Cardiac muscle cell (in vitro differentiated cells and primary cell): Measurements from ENCODE around the gene LRP5. TPM values are rescaled to one million over a fixed set of nuclear protein-coding genes. Genes with fewer than 3 reads are reported as not detected.

Experiments used
- DNase-seq, 2 donors: peaks; one replicate each; pipeline versions ENCODE4 v3.0.0 to v3.0.0-alpha.2; 2010 to 2017; ENCODE audit warnings: low read depth in 1 of 2, low spot score in 1 of 2
- H3K27ac ChIP-seq: fragments of 200-600 bp; sonication (generic); 2 replicates; pipeline ENCODE4 v1.5.1; 2016
- H3K27me3 ChIP-seq: fragments of 200-600 bp; sonication (generic); 2 replicates; pipeline ENCODE4 v1.6.0; 2016; ENCODE audit warnings: control low read depth
- H3K36me3 ChIP-seq: fragments of 200-600 bp; sonication (generic); 2 replicates; pipeline ENCODE4 v1.5.1; 2016; ENCODE audit warnings: control low read depth
- H3K4me1 ChIP-seq: fragments of 200-600 bp; sonication (generic); 2 replicates; pipeline ENCODE4 v1.8.1; 2017; ENCODE audit warnings: low read depth, mild to moderate bottlenecking, mixed run types
- H3K4me3 ChIP-seq: fragments of 200-600 bp; sonication (generic); 2 replicates; pipeline ENCODE4 v1.5.1; 2016; ENCODE audit warnings: mild to moderate bottlenecking
- H3K9me3 ChIP-seq: fragments of 200-600 bp; sonication (generic); 2 replicates; pipeline ENCODE4 v1.5.1; 2017; ENCODE audit warnings: low read depth, mild to moderate bottlenecking, control low read depth
- CTCF ChIP-seq: IDR thresholded peaks from 2 replicates; pipeline ENCODE4 v1.5.1; 2012; ENCODE audit warnings: low read depth, mild to moderate bottlenecking, low read length
- polyA plus RNA-seq: library from polyadenylated mRNA; unstranded; fragments of >200 nt; fragmentation: Nextera tagmentation; extraction: Ambion mirVana; gene quantifications from 2 replicates; pipeline ENCODE4 v1.2.1, GENCODE V29; 2016
- total RNA-seq: library from RNA; depleted of rRNA; stranded (reverse); fragments of >200 nt; gene quantifications from 2 replicates; pipeline ENCODE4 v1.2.3, GENCODE V29; 2016

The LRP5 gene
- total and polyA plus RNA-seq, 2 experiments from 2014 or later = 29.1 to 245 TPM

- no peaks in the 10 kb centered on the region for H3K4me1 ChIP-seq
- no peaks in the 10 kb centered on the region for H3K9me3 ChIP-seq
- no peak overlapping the region for H3K27ac ChIP-seq
- H3K36me3 ChIP-seq = no peaks in the 10 kb centered on the region
- no peak for TF ChIP-seq CTCF
- DNase-seq = no peak
- no peaks in the 10 kb centered on the region for H3K27me3 ChIP-seq
- H3K4me3 ChIP-seq = no peak overlapping the region
Measured at GRCh38 chr11:68367252-68367651, 54.9 kb downstream of the LRP5 start.

- Histone ChIP-seq H3K36me3 (no peaks in the 10 kb centered on the region), H3K27me3 (no peaks in the 10 kb centered on the region), H3K9me3 (no peaks in the 10 kb centered on the region), H3K4me1 (peaks cover 11% of the 10 kb centered on the region), H3K27ac (peak overlapping the region; percentile 73), H3K4me3 (no peak overlapping the region)
- no peak for DNase-seq
- TF ChIP-seq CTCF = no peak
Measured at GRCh38 chr11:68369756-68370155, 57.4 kb downstream of the LRP5 start.

- peaks cover 11% of the 10 kb centered on the region for H3K4me1 ChIP-seq
- H3K36me3 ChIP-seq = no peaks in the 10 kb centered on the region
- no peaks in the 10 kb centered on the region for H3K9me3 ChIP-seq
- DNase-seq = peak in 1 of 2 donors; percentile 51
- no peak overlapping the region for H3K4me3 ChIP-seq
- H3K27ac ChIP-seq = peak overlapping the region; percentile 73
- H3K27me3 ChIP-seq = no peaks in the 10 kb centered on the region
- no peak for TF ChIP-seq CTCF
Measured at GRCh38 chr11:68370211-68371111, 58.1 kb downstream of the LRP5 start.

GRCh38 chr11:68371171-68372041 lies 59.0 kb downstream of the LRP5 start:
- no peaks in the 10 kb centered on the region for H3K9me3 ChIP-seq
- peak overlapping the region; percentile 73 for H3K27ac ChIP-seq
- no peak for DNase-seq
- H3K27me3 ChIP-seq = no peaks in the 10 kb centered on the region
- no peak for TF ChIP-seq CTCF
- H3K36me3 ChIP-seq = no peaks in the 10 kb centered on the region
- H3K4me3 ChIP-seq = no peak overlapping the region
- peaks cover 11% of the 10 kb centered on the region for H3K4me1 ChIP-seq

- Histone ChIP-seq H3K36me3 (no peaks in the 10 kb centered on the region), H3K4me3 (no peak overlapping the region), H3K27me3 (no peaks in the 10 kb centered on the region), H3K4me1 (peaks cover 11% of the 10 kb centered on the region), H3K27ac (no peak overlapping the region), H3K9me3 (no peaks in the 10 kb centered on the region)
- peak in 1 of 2 donors; percentile 54 for DNase-seq
- no peak for TF ChIP-seq CTCF
Measured at GRCh38 chr11:68372114-68372513, 59.7 kb downstream of the LRP5 start.
